GM23338 (cell line): ENCODE results near the gene GALE. TPM values are rescaled to one million over a fixed set of nuclear protein-coding genes. Genes with fewer than 3 reads are reported as not detected.

Source experiments
- ATAC-seq: fragments of 200-7000 bp; cut with Tn5 transposase; 3 replicates; pipeline ENCODE4 v1.9.1; 2020
- DNase-seq: peaks from one replicate; pipeline ENCODE4 v3.0.0-alpha.2; 2015; ENCODE audit warnings: low spot score
- H2AFZ ChIP-seq: fragments of 200-600 bp; sonication (generic); 2 replicates; pipeline ENCODE4 v1.8.0; 2016; ENCODE audit warnings: antibody characterized with exemption, mild to moderate bottlenecking, moderate library complexity
- H3F3A ChIP-seq: fragments of 200-600 bp; sonication (generic); replicated peaks from 2 replicates; pipeline ENCODE4 v1.8.0; 2017; ENCODE audit warnings: antibody characterized with exemption, mixed run types, low read depth
- H3K27ac ChIP-seq: fragments of 200-600 bp; sonication (generic); 2 replicates; pipeline ENCODE4 v1.6.1; 2016; ENCODE audit warnings: low read depth
- H3K27me3 ChIP-seq: fragments of 200-600 bp; sonication (generic); 2 replicates; pipeline ENCODE4 v1.8.0; 2016; ENCODE audit warnings: mild to moderate bottlenecking, mixed run types, moderate library complexity; ENCODE audit not compliant: insufficient read depth
- H3K36me3 ChIP-seq: fragments of 200-600 bp; sonication (generic); 2 replicates; pipeline ENCODE4 v1.8.0; 2016; ENCODE audit warnings: mild to moderate bottlenecking; ENCODE audit not compliant: insufficient read depth
- H3K4me1 ChIP-seq: fragments of 200-600 bp; sonication (generic); 2 replicates; pipeline ENCODE4 v1.8.0; 2016; ENCODE audit warnings: mild to moderate bottlenecking, moderate library complexity; ENCODE audit not compliant: insufficient read depth
- H3K4me2 ChIP-seq: fragments of 200-600 bp; sonication (generic); 2 replicates; pipeline ENCODE4 v1.7.1; 2017; ENCODE audit warnings: mixed run types
- H3K4me3 ChIP-seq: fragments of 200-600 bp; sonication (generic); 2 replicates; pipeline ENCODE4 v1.6.1; 2016; ENCODE audit warnings: mixed run types
- H3K79me2 ChIP-seq: fragments of 200-600 bp; sonication (generic); replicated peaks from 2 replicates; pipeline ENCODE4 v1.8.0; 2017; ENCODE audit warnings: mild to moderate bottlenecking; ENCODE audit not compliant: insufficient read depth
- H3K9me2 ChIP-seq: fragments of 200-600 bp; sonication (generic); 2 replicates; pipeline ENCODE4 v1.8.0; 2017; ENCODE audit not compliant: insufficient read depth
- H4K20me1 ChIP-seq: fragments of 200-600 bp; sonication (generic); replicated peaks from 2 replicates; pipeline ENCODE4 v1.8.0; 2017; ENCODE audit warnings: mild to moderate bottlenecking; ENCODE audit not compliant: insufficient read depth
- H3K27ac Mint-ChIP-seq: 2 replicates; pipeline ENCODE4 v1.8.0; 2020; ENCODE audit warnings: inconsistent platforms, mild to moderate bottlenecking, moderate library complexity, mixed read lengths
- H3K27me3 Mint-ChIP-seq: 3 replicates; pipeline ENCODE4 v1.8.0; 2022; ENCODE audit warnings: low read depth, mild to moderate bottlenecking, moderate library complexity, mixed read lengths, inconsistent platforms; ENCODE audit not compliant: insufficient read depth, poor library complexity
- H3K36me3 Mint-ChIP-seq: 3 replicates; pipeline ENCODE4 v1.8.0; 2021; ENCODE audit warnings: low read depth, mild to moderate bottlenecking, inconsistent platforms, moderate library complexity, mixed read lengths
- H3K4me1 Mint-ChIP-seq: 3 replicates; pipeline ENCODE4 v1.8.0; 2020; ENCODE audit warnings: mild to moderate bottlenecking, inconsistent platforms, mixed read lengths
- H3K4me3 Mint-ChIP-seq: 3 replicates; pipeline ENCODE4 v1.8.0; 2021; ENCODE audit warnings: moderate library complexity, mild to moderate bottlenecking, inconsistent platforms, mixed read lengths
- H3K9me3 Mint-ChIP-seq: 3 replicates; pipeline ENCODE4 v1.8.0; 2020; ENCODE audit warnings: moderate library complexity, mild to moderate bottlenecking, inconsistent platforms, mixed read lengths
- CREB1 ChIP-seq: fragments of 250-450 bp; sonication (Bioruptor Pico); IDR thresholded peaks from 2 replicates; pipeline ENCODE4 v1.5.0; 2020; ENCODE audit warnings: low read depth, mild to moderate bottlenecking, moderate library complexity
- CTCF ChIP-seq, 2 experiments: fragments of 200-600 bp in 1 of 2; sonication (generic) in 1 of 2; conservative IDR thresholded peaks; 2 replicates each; pipeline versions ENCODE4 v1.5.1 to v1.6.1; 2016 to 2017; ENCODE audit warnings: antibody characterized with exemption in 2 of 2, low read depth in 2 of 2, mild to moderate bottlenecking in 2 of 2, moderate library complexity in 1 of 2
- ETS1 ChIP-seq: IDR thresholded peaks from 2 replicates; pipeline ENCODE4 v1.6.1; 2016; ENCODE audit warnings: antibody characterized with exemption
- STAT1 ChIP-seq: IDR thresholded peaks from one replicate; pipeline ENCODE4 v1.6.1; 2016; ENCODE audit warnings: antibody characterized with exemption; ENCODE audit not compliant: unreplicated experiment
- polyA plus RNA-seq: library from polyadenylated mRNA; unstranded; fragments of >200 nt; fragmentation: Nextera tagmentation; extraction: Ambion mirVana; gene quantifications from 2 replicates; pipeline ENCODE4 v1.2.1, GENCODE V29; 2016
- total RNA-seq: library from RNA; depleted of rRNA; stranded (reverse); fragments of >200 nt; shearing (Covaris generic); gene quantifications from 2 replicates; pipeline ENCODE4 v1.2.3, GENCODE V29; 2014

GALE gene
- total and polyA plus RNA-seq, 2 experiments from 2014 or later: 28.1 to 31.7 TPM

DNA sequence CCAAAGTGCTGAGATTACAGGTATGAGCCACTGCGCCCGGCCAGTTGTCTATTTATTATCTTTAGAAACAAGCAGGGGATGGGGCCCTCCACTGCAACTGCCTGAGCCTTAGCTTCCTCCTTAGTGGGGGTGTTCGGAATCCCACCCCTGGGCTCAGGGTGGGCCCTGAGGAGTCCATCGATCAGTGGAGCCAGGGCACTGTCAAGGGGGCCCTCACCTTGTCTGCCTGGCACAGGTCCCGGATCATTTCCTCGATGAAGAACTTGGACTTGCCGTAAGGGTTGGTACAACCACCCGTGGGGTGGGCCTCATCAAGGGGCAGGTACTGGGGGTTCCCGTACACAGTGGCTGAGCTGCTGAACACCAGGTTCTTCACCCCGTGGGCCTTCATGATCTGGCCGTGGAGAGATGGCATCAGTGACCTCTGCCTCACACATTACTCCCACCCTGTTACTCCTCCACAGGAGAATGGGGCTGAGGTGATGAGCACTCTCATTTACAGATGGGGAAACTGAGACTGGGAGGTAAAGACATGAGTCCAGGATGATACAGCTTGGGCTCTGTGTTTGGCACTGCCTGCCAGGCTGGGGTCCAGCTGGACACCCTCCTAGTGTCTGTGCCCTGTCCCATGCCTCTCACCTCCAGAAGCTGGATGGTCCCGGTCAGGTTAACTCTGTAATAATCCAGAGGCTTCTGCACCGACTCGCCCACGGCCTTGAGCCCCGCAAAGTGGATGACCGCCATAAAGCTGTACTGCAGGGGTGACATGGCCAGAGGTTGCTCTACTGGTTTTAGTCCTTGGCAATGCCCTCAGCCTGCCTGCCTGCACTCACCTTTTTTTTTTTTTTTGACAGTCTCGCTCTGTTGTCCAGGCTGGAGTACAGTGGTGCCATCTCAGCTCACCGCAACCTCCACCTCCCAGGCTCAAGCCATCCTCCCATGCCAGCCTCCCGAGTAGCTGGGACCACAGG lies 2.8 kb downstream of the GALE start:
- ATAC-seq (no peak), DNase-seq (no peak)
- Mint-ChIP-seq H3K27ac (no peak overlapping the region), H3K27me3 (peaks cover 20% of the 10 kb centered on the region), H3K4me1 (peaks cover 18% of the 10 kb centered on the region), H3K4me3 (no peak overlapping the region), H3K36me3 (peaks cover 37% of the 10 kb centered on the region), H3K9me3 (no peaks in the 10 kb centered on the region)
- H2AFZ ChIP-seq: no peak overlapping the region
- no peaks in the 10 kb centered on the region for H3K9me2 ChIP-seq
- peaks cover 8% of the 10 kb centered on the region; the same call in 1 of the 2 replicates for H3K36me3 ChIP-seq
- no peaks in the 10 kb centered on the region for H3K79me2 ChIP-seq
- H3K27me3 ChIP-seq: peaks cover 13% of the 10 kb centered on the region
- peaks cover 15% of the 10 kb centered on the region for H3K4me1 ChIP-seq
- 0 out of 2 replicates have a peak, but pooled peaks cover 8% of the 10 kb centered on the region for H4K20me1 ChIP-seq
- TF ChIP-seq CREB1 (CRISPR knock-in tag): no peak
- TF ChIP-seq ETS1: no peak
- H3K4me3 ChIP-seq: no peak overlapping the region
- peaks cover 11% of the 10 kb centered on the region; the same call in 1 of the 2 replicates for H3F3A ChIP-seq
- H3K4me2 ChIP-seq: no peak overlapping the region
- H3K27ac ChIP-seq: no peak overlapping the region

GRCh38 chr1:23796466-23797271 lies 3.9 kb downstream of the GALE start:
- Histone ChIP-seq H3K4me1 (peaks cover 17% of the 10 kb centered on the region), H3K27me3 (peaks cover 2% of the 10 kb centered on the region), H3K9me2 (no peaks in the 10 kb centered on the region), H3K36me3 (peaks cover 8% of the 10 kb centered on the region; the same call in 1 of the 2 replicates), H3K79me2 (peaks cover 9% of the 10 kb centered on the region), H2AFZ (no peak overlapping the region), H3K27ac (no peak overlapping the region), H4K20me1 (0 out of 2 replicates have a peak, but pooled peaks cover 8% of the 10 kb centered on the region), H3K4me3 (no peak overlapping the region), H3F3A (peaks cover 11% of the 10 kb centered on the region; the same call in 1 of the 2 replicates), H3K4me2 (no peak overlapping the region)
- TF ChIP-seq STAT1: no peak
- peak; percentile 45 to 61 for TF ChIP-seq CTCF (conservative IDR thresholded peaks at IDR 0.05; ENCODE audit: low read depth in 2 of 2)
- Mint-ChIP-seq H3K27me3 (peaks cover 20% of the 10 kb centered on the region), H3K27ac (no peak overlapping the region), H3K36me3 (peaks cover 37% of the 10 kb centered on the region), H3K4me3 (no peak overlapping the region), H3K9me3 (no peaks in the 10 kb centered on the region), H3K4me1 (peaks cover 20% of the 10 kb centered on the region)
- DNase-seq: peak; percentile 57
- no peak for ATAC-seq
